GF-D8 (cell line): ENCODE data around the gene EDAR.

ENCODE experiments used
- DNase-seq: peaks from one replicate; lab custom pipeline; 2025; lab: John Stamatoyannopoulos, UW

The EDAR gene

DNA sequence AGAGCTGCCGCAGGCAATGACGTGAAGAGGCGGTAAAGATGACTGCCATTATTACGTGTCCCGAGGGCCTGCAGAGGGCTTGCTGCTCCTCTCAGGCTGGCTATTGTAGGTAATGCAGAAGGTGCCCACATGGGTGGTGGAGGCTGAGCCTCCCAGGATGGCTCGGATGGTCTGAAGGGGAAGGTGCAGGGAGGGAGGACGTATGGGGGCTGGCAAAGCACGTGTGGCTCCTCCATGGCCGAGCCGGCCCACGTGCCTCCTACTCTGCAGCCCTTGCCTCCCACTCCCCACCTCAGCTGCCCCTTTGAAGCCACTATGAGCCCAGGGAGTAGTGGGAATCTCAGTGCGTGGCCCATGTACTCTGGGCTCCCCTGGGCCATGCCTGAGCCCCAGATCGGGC, 48.9 kb downstream of the EDAR start:
- no peak for DNase-seq

DNA sequence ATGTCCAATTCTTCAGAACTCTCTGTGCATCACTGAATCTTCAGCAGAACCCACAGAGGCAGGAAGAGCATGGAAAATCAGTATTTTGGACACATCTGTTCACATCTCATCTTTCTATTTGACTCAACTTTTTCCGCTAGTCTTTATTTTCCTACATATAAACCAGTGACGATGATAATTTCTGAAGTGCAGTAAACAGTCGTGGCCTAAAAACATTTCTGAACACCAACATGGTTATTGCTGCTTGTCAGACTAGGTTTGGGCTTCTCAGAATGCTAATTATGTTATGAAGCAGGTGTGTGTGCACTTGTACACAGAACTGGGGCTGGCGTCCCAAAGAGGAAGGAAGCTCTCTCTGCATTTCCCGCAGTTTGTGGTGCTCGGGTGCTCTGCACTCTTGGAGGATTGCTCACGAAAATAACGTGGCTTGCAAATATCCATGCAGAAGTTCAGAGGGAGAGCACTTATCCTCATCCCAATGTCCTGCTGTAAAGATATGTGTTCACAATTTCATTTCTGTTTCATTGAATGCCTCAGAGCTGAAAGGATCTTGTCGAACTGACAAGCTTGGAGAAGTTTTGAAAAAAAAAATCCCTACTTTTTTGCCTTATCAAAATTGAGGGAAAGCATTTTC, 50.8 kb downstream of the EDAR start:
- DNase-seq, result no peak

DNA sequence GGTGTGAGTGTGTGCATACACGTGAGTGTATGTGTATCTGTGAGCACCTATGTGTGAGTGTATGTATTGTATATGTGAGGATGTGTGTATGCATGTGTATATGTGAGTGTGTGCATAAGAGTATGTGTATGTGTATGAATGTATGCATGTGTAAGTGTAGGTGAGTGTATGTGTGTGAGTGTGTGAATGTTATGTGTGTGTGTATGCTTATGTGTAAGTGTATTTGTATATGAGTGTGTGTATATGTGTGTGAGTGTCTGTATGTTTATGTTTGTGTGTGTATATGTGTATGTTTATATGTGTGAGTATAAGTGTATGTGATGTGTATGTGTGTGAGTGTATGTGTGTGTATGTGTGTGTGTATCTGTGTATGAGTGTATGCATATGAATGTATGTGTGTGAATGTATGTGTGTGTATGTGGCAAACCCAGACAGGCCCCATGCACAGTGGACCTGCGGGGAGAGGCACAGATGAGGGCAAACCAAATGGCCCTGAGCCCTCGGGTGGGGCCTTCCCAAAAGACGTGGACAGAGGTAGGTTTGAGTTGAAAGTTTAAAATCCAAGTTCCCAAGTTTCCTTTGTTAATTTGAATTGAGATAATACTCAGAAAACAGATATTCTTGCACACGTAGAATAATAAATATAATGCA, 51.5 kb downstream of the EDAR start:
- DNase-seq, result no peak

DNA sequence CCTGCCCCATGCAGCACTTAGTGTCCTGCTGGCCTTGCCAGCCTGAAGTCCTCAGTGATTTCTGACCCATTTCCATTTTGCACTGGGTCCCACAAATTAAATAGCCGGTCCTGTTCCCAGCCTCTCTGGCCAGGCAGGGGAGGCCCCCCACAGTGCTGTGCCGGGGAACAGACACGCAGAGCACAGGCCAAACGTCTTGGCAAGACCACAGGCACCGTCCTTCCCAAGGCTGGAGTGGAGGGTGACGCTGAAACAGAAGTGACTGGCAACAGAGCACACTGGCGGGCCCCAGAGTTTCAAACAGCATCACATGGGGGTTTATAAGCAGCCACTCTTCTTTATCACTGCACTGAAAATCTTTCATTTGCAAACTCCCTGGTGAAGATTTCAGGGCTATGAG, 52.2 kb downstream of the EDAR start:
- DNase-seq, result no peak

DNA sequence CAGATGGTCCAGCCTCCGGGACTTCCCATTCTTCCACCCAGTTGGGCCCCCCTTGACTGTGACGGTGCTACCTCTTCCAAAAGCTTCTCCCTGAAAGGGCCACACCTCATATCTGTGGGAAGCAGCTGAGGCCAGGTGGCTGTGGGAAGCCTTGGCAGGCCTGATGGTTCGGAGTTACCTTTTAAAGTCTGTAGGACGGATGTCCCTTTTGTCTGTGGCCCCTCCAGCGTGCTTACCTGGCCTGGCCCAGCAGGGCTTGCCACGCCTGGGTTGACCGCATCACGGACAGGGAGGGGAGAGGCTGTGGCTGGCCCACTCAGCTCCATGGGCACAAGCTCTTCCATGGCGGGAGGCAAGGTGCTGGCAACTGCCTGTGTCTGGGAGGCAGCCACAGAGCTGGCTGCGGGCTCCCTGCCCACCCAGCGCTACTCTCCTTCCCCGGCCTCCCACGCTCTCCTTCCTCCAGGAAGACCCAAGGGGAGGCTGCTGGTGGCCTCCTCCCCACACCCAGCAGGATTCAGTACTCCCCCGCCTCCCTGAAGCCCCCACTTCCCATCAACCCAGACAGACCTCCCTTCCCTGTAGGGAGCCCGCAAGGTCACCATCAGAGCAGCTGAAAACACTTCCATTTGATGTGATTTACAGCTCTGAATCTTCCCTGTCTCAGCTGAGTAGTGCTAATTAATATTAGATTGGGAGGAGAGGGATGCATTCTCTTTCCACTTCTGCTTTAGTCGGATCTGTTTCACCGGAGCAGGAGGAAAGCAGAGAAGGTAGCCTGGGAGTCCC, 52.8 kb downstream of the EDAR start:
- no peak for DNase-seq

DNA sequence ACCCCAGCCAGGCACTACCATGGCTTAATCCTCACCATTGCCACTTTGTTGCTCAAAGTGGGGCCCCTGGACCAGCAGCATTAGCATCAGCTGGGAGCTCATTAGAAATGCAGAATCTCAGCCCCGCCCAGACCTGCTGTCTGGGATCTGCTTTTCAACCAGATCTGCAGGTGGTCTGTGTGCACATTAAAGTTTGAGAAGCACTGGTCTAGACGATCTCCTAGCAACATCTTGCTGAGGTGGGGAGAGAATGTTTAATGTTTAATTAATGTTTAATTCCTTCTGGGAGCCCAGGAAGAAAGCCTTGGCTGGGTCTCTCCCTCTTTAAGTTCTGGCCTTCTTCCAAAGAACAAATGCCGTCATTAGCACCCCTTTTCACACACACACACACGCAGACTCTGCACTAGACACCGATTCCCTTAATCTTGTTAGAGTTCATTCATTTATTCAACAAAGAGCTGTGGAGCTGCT, 53.7 kb downstream of the EDAR start:
- DNase-seq, result no peak

DNA sequence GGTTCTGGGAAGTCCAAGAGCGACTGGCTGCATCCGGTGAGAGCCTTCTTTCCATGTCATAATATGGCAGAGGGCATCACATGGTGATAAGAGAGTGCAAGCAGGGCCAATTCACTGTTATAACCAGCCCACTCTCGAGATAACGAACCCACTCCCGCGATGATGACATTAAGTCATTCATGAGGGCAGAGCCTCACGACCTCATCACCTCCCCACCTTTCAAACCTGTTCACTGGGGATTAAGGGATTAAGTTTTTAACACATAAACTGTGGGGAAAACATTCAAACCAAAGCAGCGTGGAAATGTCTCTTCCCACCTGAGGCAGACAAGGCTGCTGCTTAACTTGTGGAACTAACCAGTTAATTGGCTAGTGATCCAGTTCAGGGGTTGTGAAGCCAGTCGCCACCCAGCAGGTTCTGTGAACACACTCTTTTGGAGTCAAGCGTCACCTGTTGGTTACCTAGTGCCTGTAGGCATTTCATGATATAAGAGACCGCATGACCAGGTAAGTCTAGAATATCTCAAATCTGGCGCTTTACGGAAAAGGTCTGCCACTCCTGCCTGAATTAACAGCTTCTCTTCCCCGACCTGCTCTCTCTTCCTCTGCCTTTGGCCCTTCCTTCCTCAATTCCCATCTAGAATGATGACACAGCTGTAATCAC, 54.3 kb downstream of the EDAR start:
- no peak for DNase-seq

DNA sequence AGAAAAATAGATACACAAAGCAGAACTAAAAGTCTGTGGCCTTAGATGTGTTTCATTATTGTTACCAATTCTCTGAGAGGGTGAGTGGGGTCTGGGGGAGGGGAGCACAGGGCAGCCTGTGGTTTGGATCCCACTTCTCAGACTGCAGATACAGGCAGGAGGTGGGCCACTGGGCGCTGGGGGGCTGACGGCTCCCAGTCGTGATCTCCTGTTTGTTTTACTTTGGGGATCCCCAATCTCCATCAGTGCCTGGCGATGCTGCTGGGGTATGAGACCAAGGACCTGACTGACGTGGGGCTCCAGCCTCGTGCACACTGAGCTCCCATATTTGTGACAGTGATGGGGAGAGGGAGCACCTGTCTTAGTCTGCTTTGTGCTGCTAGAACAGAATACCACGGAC, 54.9 kb downstream of the EDAR start:
- DNase-seq, result no peak

DNA sequence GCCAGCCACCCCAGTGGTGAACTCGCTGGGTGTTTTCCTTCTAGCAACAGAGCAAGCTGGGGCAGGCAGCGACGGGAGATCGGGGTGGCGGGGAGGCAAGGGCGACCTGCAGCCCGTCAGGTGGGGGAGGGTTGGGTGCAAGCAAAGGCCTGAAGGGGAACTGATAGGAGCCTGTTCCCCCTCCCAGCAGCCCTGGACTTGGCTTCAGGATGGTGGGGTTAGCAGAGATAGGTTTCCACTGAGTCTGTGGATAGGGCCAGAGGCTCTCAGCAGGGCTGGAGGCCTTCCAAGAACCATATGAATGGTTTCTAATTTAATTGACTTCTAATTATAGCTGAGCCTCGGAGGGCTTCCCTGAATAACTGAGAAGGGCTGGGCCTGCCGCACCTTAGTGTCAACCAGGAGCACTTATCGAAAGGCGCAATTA, 55.3 kb downstream of the EDAR start:
- no peak for DNase-seq

DNA sequence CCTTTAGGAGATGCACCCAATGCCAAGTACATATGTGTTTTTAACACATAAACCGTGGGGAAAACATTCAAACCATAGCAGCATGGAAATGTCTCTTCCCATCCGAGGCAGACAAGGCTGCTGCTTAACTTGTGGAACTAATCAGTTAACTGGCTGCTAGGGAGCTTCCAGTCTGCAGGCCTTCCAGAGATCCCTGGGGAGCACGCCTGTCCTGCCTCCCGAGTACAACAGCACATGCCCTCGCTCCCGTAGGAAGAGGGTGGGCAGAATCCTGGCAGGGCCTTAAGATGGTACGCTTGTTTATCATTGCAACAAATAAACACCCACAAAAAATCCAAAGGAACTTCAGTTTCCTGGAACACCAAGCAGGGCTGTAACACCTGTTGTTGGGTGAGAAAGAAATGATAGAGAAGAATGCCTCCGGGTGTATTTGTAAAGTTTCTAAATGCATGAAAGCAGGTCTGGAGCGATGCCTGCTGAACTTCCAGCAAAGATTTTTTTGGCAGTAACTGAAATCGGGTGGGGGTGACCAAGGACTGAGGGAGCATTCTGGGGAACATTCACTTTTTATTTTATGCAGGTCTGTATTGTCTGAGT, 56.2 kb downstream of the EDAR start:
- no peak for DNase-seq

DNA sequence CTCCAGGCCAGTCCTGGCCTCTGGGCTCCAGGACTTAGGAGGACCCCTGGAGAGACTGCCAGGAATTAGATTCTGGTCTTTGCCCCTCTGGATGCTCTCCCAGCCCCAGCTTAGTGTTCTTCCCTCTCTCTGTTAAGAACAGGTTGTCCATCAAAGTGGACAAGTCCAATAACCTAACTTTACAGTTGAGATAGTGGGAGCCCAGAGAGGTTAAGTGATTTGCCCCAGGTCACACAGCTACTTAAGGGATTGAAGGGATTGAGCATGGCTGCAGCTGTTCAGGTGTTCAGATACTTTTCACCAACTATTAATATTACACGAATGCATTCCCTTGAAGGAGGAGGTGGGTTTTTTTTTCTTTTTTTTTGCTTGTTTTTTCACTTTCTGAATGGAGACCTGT, 57.6 kb downstream of the EDAR start:
- DNase-seq, result no peak

DNA sequence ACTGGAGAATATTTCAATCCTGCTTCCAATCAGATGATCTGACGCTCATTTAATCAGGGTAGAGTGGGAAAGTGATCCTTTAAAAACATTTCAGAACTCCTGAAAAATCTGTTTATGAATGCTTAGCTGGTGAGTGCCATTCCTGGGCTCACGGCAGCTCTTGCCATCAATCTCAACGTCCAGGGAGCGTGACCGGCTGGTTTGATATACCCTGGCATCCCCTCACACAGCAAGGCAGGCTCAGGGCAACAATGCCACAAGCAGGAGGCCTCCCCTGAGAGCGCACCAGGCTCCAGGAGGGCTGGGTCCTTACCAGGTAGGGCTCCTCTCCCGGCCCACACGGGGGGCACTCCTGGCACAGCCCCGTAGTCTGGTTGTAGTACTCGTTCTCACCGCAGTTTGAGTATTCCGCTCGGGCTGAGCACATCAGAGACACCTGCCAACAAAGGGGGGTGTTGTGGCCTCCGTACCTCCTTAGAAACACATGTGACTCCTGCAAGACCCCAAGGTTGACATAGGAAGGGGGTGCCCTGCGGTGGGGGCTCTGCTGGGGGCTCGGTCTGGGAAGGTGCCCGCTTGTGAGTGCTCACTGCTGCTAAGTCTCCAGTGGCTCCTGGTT, 59.1 kb downstream of the EDAR start:
- no peak for DNase-seq

DNA sequence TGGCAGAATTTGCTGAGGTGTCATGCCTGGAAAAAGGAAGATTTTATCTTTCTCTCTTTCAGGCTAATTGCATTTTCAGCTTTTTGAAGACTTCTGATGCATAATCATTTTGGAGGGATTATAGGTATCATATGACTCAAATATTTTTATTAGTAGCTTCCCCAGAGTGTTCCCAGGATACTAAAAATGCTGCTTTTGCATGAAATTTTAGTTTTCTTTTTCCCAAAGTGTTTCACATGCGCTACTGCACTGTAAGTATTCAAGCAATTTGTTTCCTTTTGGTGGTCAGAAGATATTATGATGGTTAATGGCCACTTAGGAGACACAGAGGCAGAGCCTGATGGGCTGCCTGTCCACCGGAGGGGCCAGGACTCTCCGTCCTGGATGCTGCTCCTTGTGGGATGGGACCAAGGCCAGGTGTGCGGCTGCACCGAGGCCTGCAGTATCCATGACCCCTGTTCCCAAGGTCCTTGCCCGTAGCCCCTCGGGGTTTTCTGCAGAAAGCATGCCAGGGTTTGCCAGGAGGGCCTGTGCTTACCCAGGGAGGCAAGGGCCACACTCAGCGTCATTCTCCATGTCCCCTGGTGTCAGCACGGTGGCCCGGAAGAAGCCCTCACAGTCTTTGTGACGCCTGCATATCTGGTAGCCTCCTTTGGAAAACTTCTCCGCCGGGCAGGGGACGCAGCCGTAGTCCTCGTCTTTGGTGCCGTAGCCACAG, 60.2 kb downstream of the EDAR start:
- DNase-seq, result no peak

DNA sequence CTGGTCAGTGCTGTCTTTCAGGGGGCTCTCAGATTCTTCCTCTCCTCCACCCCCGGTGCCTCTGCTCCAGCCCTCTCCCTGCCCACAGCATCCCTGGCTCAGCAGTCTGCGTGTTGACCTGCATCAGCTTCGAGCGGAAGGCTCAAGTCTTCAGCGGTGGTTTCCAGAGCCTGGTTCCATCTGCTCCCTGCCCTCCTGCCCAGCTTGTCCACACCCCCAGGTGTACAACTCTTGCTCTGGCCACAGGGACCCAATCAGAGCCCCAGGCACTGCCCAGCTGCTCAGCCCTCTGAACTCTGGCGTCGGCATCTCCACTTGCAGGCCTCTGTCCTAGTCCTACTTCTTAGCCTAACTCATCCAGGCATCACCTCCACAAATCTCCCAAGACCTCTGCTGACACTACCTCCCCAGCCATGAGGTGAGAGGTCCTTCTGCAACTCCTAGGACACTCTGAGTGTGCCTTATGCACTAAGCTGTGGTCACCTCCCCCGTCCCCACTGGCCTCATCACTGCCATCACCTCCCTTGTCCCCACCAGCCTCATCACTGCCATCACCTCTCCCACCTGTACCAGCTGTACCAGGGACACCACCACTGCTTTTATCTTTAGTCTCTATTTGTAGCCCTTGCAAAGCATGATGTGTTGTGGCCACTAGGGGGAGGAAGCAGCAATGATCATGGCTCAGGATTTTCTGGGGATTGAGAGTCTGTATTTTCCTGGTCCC, 60.9 kb downstream of the EDAR start:
- DNase-seq, result no peak

DNA sequence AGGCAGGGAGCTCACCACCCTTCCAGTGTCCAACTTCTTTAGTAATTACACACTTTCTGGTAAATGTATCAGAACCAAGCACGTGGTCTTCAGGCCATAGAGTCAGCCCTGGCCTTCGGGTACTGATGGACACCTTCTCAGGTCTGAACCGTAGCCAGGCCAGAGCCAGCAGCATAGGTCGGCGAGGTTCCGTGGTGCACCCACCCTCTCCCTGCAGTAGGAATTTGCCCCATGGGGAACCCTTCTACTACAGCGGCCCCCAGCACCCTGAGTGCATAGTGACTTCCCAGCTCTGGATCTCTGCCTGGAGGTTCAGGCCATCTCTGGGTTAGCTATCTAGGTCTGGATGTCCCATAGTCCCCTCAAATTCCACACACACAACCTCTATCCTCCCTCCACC, 61.6 kb downstream of the EDAR start:
- DNase-seq, result no peak

DNA sequence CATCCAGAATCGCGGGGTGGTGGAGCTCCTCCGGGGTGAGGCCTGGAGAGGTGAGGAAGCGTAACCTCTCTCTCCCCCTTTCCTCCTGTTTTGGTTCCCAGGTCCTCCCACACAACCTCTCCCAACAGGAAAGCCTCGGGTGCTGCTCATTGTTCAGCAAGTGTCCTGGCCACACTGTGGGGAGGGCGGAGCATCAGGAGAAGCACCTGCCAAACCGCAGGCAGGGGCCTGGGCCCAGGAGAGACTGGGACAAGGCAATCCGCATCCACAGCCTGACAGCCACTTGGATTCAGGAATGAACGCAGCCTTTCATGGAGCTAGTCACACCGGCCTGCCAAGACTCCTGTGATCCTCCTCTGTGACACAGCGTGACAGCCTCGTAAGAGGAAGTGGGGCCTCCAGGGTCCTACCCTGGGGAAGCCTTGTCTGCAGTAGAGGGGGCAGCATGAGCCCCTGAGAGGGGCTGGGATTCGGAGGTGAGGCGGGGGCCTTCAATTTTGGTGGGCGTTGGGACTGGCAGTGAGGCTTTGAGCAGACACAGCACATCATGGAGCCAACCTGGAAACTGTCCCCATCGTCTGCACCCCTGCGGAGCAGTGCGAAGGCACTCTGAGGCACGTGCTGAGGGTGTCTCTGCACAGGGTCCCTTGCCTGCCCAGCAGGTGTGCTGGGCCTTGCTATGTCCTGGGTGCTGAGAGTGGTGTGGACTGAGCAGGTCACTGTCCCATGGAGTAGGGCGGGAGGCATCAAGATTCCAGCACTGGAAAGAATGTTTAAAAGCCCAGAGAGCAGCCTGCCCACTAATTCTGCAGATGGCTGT, 62.2 kb downstream of the EDAR start:
- no peak for DNase-seq

DNA sequence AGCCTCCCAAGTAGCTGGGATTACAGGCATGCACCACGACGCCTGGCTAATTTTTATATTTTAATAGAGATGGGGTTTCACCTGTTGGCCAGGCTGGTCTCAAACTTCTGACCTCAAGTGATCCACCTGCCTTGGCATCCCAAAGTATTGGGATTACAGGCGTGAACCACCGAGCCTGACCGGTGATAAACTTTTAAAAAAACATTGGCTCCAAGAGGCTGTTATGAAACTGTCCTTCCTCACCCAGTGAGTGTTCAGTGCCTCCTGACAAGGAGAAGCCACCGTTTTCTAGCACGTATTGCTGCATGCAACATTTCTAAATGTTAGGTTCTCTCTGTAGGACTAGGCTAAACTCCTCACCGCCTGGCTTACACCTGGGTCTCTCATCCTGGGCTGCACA, 63.3 kb downstream of the EDAR start:
- DNase-seq, result no peak

DNA sequence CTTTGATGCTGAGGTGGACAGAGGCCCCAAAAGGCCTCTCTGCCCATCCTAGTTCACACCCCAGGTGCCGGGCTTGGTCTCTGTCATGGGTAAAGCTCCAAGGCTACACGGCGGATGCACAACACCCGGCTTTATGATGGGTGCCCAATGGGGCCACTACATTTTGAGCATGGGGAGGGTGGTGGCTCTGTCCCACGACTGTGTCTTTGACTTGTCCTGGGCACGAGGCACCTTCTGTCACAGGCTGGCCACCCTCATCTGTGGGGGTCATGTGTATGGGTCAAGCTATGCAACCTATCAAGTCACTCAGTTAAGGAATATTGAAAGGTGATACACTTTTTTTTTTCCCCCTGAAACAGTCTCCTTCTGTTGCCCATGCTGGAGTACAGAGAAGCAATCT, 63.7 kb downstream of the EDAR start:
- no peak for DNase-seq

DNA sequence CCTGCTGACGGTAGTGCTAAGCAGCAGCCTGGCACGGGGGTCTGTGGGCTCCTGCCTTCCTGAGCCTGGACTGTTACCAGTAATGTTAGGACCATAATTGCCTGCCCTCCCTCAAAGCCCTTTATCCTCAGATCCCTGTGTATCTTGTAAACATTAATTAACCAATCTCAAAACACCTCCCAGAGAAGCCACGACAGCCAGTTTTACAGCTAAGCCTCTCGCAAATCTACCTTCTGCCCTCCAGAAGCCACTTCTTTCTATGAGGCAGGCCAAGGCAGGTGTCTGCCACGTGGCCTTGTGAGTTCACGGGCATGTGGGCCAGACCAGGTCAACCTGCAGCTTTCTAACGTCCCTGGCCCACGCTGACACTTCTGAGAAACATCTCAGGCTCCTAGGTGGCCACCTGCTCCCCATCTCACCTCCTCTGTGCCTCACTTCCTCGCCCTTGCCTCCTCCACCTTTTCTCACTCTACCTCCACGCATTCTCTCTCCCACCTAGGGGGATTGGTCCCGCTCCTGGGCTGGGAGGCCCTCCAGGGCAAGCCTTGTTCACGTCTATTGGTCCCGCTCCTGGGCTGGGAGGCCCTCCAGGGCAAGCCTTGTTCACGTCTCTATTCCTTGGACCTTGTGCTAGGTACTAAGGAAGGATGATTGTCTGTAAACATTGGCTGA, 64.3 kb downstream of the EDAR start:
- DNase-seq, result no peak
